A204.1 (cell line): ENCODE results near the gene RGS5.

Source experiments
- FAIRE-seq: peaks from 2 replicates; lab custom pipeline; 2012; peaks lifted over from hg19 to GRCh38; lab: Jason Lieb, UNC

RGS5 gene

DNA sequence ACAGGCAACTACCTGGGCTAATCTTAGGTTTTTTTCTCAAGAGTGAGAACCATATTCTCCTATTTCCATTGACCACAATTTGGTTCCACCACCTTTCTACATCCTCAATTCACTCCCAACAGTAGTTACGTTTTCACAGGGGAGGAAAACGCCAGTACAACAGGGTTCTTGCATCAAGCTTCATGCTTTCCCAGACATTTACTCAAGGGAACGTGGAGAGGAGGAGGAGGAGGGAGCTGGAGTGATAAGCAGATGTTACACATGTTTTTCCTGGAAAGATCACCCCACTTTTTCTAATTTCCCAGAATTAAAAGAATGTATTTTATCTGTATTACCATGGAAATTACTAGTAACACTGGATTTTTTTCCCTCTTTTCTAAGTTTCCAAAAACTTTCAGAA is 58.3 kb downstream of the RGS5 start:
- FAIRE-seq = no peak

DNA sequence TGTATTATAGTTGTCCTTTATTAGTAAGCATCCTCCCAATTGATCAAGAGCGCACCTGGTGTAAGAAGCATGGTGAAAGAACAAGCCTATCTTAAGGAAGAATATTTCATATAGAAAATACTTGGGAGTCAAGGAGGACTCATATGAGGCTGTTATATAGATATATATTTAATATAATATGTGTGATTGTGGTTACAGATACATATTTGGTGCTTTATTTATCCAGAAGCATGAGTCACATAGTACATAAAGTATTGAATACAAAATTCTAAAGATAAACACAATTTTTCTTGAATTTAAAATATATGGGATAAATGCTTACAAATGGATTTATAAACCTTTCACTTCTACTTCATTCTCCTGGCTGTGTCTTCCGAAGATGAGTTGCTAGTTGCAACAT is 60.6 kb downstream of the RGS5 start:
- FAIRE-seq = no peak

DNA sequence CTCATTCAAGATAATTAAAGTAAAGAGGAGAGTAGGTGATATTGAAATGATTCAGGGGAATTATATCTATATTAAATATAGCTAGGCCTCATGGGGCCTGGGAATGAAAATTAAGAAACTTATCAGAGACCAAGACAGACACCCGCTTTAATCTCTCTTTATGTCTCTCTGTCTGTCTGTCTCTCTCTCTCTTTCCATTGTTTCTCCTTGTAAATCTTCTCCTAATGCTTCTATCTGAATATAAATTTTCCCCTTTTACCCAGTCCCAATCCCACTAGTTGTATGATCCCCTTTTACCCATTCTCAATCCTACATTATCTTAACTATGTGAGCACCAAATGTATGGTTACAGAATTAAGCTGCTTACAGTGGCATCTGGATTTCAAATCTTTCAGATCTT is 61.2 kb downstream of the RGS5 start:
- FAIRE-seq = no peak

DNA sequence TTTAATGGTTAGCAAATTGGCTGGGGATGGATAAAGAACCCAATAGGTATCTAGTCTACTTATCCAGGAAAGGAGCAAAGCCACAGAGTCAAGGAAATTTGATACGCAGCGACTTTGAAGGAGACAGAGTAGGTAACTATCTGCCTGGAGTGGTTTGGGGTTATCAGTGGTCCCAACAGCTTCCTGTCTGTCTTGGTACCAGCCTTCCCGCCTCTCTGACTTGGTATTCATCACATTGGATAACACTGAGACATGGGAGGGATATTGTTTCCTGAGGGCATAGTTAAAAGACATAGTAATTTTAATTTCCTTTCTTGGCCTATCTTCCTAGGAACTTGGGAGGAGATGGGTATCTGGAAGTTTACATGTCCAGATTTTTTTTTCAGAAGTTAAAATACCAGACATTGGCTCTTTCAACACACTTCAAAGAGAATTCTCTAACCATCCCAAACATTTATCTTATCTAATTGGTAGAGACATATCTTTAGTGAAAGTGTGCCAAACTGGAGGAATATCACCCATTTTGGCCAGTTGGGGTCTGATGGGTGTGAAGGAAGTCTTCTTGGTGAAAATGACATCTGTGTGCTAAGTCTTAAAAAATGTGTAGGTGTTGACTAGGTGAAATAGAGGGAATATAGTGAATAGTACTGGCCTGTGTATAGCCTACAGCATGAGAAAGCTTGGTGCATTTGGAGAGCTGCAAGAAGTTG is 65.0 kb downstream of the RGS5 start:
- no peak for FAIRE-seq

DNA sequence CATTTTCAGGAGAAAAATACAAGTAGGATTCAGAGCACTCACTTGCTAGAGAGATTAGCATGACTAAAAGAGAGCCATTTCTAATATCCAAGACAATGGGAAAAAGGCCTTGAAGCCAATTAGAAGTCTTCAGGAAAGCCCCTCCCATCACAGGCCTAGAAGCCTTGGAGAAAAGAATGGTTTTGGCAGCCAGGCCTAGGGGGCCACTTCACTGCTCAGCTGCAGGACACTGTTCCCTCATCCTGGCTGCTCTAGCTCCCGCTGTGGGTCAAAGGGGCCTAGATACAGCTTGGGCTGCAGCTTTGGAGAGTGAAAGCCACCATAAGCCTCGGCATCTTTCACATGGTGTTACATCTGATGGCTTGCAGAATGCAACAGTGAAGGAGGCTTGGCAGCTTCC is 70.7 kb downstream of the RGS5 start:
- no peak for FAIRE-seq

DNA sequence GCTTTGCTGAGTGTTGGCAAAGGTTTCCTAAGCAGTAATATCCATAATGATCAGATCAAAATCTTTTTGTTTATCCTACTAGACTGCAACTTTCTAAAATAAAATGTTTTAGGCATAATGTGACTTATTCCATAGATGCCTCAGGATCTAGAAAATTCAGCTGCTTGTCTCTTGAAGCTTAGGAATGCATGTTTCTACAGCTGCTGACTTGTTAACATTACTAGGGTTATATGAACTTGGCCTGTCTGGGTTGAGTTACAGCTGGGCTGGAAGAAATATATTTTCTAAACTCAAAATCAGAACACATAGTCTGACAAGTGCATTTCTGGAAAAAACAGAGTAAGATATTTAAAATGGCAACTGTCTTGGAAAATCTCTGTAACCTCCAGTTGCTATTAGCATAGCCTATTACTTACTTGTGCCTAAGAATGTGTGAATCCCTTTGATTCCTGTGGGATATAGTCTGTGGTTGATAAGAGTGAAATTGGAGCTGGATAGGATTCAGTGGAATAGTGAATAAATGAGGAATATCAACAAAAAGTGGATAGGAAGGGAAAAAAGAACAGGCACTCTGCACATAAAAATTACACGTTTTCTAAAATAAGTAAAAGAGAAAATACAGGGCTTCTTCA is 72.4 kb downstream of the RGS5 start:
- FAIRE-seq = no peak

DNA sequence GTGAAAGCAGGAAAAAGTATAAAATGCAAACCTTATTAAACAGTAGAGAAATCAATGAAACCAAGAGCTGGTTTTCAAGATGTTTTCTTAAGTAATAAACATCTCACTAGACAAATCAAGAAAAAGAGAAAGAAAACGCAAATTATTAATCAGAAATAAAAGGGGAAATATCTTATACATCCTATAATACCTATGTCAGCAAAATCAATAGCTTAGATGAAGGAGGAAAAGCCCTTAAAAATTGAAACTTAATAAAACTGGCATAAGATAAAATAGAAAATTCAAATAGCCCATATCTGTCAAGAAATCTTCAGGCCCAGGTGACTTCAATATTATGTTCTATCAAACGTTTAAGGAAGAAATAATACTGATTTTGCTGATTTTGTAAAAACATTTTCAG is 74.4 kb downstream of the RGS5 start:
- no peak for FAIRE-seq

DNA sequence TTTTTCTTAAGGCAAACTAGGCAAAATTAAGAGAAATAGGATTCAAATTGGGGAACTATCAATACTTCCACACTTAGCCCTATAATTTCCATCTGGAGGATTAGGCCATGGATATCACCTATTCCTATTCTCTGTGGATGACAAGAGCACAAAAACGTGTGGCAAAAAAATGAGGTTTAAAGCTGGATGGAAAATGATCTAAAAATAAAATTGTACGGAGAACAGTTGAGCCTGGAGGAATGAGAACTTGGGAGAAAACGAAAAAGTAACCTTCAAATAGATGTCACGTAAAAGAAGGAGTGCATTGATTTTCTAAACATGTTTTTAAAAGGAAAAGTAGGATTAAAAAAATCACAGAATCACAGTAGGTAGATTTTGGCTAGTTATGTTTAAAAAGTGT is 77.9 kb downstream of the RGS5 start:
- FAIRE-seq = no peak

DNA sequence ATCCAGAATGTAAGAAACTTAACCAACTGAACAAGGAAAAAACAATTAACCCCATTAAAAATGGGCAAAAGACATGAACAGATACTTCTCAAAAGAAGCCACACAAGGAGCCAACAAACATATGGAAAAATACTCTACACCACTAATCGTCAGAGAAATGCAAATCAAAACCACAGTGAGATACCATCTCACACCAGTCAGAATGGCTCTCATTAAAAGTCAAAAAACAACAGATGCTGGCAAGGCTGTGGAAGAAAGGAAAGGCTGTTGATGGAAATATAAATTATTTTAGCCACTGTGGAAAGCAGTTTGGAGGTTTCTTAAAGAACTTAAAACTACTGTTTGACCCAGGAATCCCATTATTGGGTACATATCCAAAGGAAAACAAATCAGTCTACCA is 82.3 kb downstream of the RGS5 start:
- FAIRE-seq = no peak

DNA sequence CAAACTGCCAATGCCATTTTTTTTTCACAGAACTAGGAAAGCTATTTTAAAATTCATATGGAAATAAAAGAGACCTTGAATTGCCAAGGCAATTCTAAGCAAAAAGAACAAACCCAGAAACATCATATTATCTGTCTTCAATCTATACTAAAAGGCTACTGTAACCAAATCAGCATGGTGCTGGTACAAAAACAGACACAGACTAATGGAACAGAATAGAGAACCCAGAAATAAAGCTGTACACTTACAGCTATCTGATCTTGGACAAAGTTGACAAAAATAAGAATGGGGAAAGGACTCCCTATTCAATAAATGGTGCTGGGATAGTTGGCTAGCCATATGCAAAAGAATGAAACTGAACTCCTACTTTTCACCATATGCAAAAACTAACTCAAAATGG is 83.0 kb downstream of the RGS5 start:
- FAIRE-seq = no peak

DNA sequence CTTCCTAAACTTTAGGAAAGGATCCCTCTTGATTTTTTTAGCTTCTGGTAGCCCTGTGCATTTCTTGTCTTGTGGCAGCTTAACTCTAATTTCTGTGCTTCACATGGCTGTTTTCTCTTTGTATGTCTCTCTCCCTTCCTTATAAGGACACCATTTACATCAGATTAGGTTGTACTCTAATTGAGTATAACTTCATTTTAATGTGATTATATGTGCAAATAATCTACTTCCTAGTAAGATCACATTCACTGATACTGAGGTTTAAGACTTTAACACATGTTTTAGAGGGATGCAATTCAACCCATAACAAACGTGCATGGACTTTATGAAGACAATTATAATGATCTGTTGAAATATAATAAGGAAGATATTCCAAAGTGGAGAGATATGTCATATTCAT is 86.8 kb downstream of the RGS5 start:
- FAIRE-seq = no peak

DNA sequence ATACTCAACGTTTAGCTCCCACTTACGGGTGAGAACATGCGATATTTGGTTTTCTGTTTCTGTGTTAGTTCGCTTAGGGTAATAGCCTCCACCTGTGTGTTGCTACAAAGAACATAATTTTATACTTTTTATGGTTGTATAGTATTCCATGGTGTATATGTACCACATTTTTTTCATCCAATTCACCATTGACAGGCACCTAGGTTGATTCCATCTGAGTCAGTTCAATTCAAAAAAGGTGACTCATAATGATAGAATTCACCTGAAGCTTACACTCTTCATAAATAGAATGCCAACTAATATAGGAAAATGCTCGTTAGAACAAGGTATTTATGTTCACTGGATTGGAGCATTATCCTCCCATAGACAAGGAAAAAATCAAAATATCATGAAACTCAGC is 95.1 kb downstream of the RGS5 start:
- FAIRE-seq = no peak

DNA sequence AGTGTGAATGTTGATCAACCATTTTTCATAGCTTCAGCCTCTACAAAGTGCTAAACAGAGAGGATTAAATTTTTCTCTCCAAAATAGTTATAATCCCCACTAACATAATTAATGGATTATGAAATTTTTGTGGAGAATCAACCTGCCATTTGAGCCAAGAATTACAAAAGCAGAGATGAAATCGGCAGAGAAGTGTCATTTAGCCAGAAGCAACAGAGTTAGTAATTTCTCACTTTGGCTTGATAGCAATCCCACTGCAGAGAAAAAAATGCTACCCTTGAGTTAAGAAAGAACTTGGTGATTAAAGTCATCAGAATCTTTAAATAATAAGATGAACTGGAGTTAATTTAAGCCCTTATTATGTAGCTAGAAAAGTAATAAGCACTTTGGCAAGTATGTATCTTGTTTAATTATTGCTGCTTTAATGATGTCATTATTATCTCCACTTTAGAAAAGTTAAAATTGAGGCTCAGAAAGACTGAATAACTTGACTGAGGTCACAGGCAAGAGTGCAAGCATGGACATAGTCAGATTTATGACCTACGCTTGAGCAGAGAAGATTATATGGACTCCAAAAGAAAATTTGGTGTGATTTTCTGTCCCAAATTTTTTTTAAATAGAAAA is 96.2 kb downstream of the RGS5 start:
- FAIRE-seq = no peak

DNA sequence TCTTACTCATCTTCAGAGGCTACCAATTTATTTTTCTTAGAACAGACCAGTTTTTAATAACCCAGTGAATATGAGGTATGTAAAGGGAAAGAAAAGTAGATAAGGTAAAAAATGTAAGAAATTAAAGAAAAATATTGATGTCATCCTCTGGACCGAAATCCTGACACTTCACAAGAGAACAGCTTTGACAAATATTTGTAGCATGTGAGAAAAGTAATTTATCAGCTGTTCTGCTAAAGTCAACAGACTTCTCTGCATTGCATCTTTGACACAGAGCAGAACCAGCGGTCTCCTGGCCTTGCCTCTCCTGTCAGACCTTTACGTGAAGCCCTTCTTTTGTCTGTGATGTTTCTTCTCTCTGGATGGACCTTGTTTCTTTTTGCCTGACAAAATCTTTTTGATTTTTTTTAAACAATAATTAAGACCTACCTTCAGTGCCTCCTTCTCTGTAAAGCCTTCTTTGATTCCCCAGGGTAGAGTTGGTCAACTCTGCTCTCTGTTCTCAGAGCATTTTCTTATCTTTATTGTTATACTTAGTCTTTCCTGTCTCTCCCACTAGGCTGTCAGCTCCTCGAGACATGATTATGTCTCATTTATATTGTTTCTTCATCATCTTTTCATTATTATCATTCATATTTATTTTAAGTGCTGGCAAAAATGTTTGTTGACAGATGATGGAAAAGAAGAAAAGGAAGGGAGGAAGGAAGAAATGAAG is 98.2 kb downstream of the RGS5 start:
- FAIRE-seq = no peak

DNA sequence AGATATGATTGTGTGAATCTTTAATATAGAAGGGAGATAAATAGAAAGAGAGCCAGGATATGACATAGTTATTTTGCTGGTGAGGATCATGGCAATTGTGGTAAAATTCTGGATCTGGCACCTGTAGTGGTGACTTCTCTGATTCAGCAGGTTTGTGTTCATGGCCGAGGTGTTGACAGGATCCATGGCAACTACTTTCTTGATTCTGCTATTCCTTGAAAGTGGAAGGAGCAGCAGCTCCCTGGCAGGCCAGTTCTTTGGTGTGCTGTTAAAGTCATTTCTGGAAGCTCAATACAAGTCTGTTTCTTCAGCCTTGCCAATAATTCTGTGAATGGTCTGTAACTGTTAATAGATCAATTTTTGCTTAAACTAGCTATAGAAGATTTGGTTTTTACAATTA is 100.1 kb downstream of the RGS5 start:
- no peak for FAIRE-seq

DNA sequence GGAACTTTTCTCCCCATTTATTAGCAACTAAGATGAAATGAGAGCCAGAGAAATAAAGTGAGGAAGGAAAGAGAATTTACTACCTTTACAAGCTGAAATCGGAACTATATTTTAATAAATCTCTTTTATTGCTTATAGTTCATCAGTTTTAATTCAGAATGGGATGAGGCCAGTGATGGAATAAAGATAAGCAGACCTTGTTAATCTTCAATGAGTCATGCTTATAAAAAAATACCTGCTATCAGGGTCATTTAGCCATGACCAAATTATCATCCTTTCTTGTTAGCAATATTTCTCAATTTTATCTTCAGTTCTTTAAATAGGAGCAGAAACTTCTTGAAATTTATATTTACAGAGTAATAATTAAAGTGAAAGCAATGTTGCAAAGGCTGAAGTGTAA is 107.5 kb downstream of the RGS5 start:
- FAIRE-seq = no peak

DNA sequence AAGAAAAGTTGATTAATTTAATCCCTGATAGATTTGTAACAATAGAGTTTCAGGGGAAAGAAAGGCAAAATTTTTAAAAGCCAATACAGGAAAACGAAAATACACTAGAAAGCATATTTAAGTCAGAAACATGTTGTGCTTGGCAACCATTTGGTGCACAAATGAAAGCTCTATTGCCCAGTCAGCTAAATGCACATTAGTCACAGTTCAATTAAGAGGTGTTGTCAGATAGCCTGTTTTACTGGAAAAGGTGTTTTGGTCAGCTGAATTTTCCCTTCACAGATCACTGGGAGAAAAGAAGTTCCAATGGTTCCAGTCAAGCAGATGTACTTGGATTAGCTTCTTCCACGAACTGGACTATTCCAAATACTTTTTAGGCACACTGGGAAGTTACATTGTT is 108.1 kb downstream of the RGS5 start:
- FAIRE-seq = no peak

DNA sequence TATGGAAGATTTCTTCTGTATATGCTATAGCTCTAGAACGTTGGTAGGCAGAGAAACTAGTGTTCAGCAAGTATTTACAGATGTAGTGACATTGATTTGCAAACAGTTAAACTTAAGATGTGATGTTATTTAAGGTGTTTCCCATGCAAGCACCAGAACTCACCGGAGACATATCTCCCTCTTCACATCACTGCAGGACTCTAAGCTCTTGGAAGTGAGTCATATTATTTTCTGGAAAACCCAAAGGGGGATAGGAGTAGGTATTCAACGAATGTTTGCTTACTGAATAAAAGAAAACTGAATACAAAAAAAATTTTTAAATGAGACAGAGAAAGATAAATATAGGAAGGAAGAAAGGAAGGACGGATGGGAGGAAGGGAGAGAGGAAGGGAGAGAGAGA is 108.5 kb downstream of the RGS5 start:
- FAIRE-seq = no peak

DNA sequence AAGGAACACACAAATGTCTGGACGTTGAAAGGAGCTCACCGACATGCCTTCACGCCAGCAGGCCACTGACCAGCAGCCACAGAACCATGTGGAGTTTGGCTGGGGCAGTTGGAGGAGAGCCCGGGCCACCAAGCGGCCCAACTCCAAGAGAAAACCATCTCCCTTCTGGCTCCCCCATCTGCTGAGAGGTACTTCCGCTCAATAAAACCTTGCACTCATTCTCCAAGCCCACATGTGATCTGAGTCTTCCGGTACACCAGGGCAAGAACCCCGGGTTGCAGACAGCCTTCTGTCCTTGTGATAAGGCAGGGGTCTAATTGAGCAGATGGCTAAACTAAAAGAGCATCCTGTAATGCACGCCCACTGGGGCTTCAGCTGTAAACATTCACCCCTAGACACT is 109.1 kb downstream of the RGS5 start:
- FAIRE-seq = no peak

DNA sequence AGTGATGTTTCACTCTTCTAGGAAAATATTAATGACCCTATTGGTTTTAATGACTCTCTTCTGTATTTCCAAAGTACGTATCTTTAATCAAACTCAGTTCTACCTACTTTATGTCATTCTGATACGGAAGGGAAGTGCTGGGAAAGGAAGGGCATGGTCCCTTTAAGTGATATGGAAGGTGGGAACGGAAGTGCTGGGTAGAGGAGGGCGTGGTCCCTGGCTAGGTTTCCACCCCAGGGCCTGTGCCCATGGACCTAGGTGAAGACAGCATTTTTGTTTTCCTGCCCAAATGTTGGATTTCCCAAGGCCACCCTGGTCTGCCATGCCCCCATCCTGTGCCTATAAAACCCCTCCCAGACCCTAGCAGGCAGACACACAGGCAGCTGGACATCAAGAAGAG is 109.5 kb downstream of the RGS5 start:
- no peak for FAIRE-seq
